ENCODE measurements around the gene PAX3.

GRCh38 chr2:222311319-222311977 is 12.7 kb upstream of the PAX3 start:
- TF ChIP-seq PML (IDR thresholded peaks at IDR 0.05; ENCODE audit: low read length): no peak
- TF ChIP-seq ZBTB17 (CRISPR knock-in tag; IDR thresholded peaks at IDR 0.05): no peak
- no peak for TF ChIP-seq U2AF2 (optimal IDR thresholded peaks at IDR 0.05; ENCODE audit: low read depth, low read length)
- no peak for TF ChIP-seq ZNF384 (IDR thresholded peaks at IDR 0.05; ENCODE audit: low read depth, low read length)
- no peak for TF ChIP-seq CTCF (IDR thresholded peaks at IDR 0.05 in 2 of 3, conservative IDR thresholded peaks at IDR 0.05 in 1 of 3; ENCODE audit: insufficient read depth in 2 of 3, low read depth in 1 of 3, low read length in 3 of 3)
- no peak for TF ChIP-seq SP1 (CRISPR knock-in tag; IDR thresholded peaks at IDR 0.05)
